ENCODE results near the gene LRRC43.

The LRRC43 gene

DNA sequence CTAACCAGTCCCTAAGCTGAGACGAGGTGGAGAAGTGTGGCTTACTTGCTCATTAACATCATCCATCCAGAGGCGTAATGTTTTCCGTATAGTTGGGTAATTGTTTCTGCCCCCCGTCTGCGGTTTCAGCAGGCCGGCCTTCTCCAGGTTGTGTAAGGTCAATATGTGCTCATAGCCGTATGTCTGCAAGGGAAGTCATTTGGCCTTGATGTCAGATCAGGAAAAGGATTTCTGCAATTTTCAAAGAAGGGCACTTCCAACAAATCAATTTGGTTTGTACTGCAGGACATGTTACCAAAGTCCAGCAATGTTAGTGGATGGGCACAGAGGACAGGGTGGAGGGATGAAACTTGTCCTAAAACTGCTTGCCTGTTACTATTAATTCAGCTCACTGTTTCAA lies 52.8 kb downstream of the LRRC43 start:
- DNase-seq (ENCODE audit: low read depth) = peak; percentile 90
- no peak for TF ChIP-seq POLR2A (IDR thresholded peaks at IDR 0.05; ENCODE audit: extremely low read depth, insufficient read length)
- no peak for TF ChIP-seq CTCF (IDR thresholded peaks at IDR 0.05; ENCODE audit: low read depth, low read length)

DNA sequence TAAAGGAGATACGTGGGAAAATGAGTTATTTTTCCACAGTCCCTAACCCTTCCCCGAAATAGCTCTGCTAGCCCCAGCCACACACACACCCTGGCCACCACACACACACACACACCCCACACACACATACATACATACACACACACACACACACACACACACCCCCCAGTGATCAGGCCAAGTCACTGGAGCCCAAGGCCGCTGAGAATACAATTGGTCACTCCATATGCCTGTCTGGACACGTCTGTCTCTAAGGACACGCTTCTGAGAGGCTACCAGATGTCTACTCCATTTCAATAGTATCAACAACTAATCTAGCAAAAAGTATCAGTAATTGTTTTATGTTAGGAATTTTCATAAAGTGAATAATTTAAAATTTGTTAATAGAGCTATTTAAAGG lies 55.9 kb downstream of the LRRC43 start:
- DNase-seq (ENCODE audit: low read depth) = no peak
- no peak overlapping the region for H3K4me3 ChIP-seq (ENCODE audit: low read depth, low read length)
- TF ChIP-seq CTCF (IDR thresholded peaks at IDR 0.05; ENCODE audit: low read depth, low read length) (no peak), MYC (IDR thresholded peaks at IDR 0.05; ENCODE audit: low read depth, low read length) (no peak), POLR2A (IDR thresholded peaks at IDR 0.05; ENCODE audit: extremely low read depth, insufficient read length) (no peak)
- TF ChIP-seq, protein P1, sequence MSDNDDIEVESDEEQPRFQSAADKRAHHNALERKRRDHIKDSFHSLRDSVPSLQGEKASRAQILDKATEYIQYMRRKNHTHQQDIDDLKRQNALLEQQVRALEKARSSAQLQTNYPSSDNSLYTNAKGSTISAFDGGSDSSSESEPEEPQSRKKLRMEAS (IDR thresholded peaks at IDR 0.05; ENCODE audit: low read depth, low read length) = no peak

More for the DNA sequence above, 52.8 kb downstream of the LRRC43 start:
- no peak overlapping the region for H3K4me3 ChIP-seq (ENCODE audit: low read depth, low read length)

DNA sequence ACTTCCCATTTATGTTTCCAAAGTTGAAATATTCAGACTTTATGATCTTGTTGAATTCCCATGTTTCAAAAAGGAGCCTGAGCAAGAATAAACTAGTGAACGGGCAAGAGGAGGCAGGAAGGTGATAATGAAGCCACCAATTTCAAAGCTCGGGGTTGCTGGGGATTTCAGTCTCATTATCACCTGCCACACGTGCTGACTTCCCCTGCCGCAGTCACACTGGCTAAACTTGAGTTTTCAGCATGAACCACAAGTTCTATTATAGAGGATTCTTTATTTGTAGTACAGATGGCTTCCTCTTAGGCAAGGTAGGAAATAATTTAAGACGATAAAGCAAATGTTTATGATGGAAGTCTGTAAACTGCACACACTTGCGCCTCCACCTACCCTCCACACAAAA lies 61.0 kb downstream of the LRRC43 start:
- DNase-seq (ENCODE audit: low read depth) = no peak
- H3K4me3 ChIP-seq (ENCODE audit: low read depth, low read length) = no peak overlapping the region
- TF ChIP-seq, protein P1 (IDR thresholded peaks at IDR 0.05; ENCODE audit: low read depth, low read length) = no peak
- TF ChIP-seq POLR2A (IDR thresholded peaks at IDR 0.05; ENCODE audit: extremely low read depth, insufficient read length) (no peak), CTCF (IDR thresholded peaks at IDR 0.05; ENCODE audit: low read depth, low read length) (no peak), MYC (IDR thresholded peaks at IDR 0.05; ENCODE audit: low read depth, low read length) (no peak)

GRCh38 chr12:122244565-122245371 lies 61.8 kb downstream of the LRRC43 start:
- no peak overlapping the region for H3K4me3 ChIP-seq (ENCODE audit: low read depth, low read length)
- no peak for TF ChIP-seq POLR2A (IDR thresholded peaks at IDR 0.05; ENCODE audit: extremely low read depth, insufficient read length)
- no peak for TF ChIP-seq MYC (IDR thresholded peaks at IDR 0.05; ENCODE audit: low read depth, low read length)
- TF ChIP-seq CTCF (IDR thresholded peaks at IDR 0.05; ENCODE audit: low read depth, low read length) = no peak
- DNase-seq (ENCODE audit: low read depth) = no peak

GRCh38 chr12:122245553-122245952 lies 62.6 kb downstream of the LRRC43 start:
- DNase-seq (ENCODE audit: low read depth) = no peak
- TF ChIP-seq POLR2A (IDR thresholded peaks at IDR 0.05; ENCODE audit: extremely low read depth, insufficient read length) (no peak), MYC (IDR thresholded peaks at IDR 0.05; ENCODE audit: low read depth, low read length) (no peak), CTCF (IDR thresholded peaks at IDR 0.05; ENCODE audit: low read depth, low read length) (no peak)
- TF ChIP-seq, protein P1 (IDR thresholded peaks at IDR 0.05; ENCODE audit: low read depth, low read length) = no peak
- H3K4me3 ChIP-seq (ENCODE audit: low read depth, low read length) = no peak overlapping the region

DNA sequence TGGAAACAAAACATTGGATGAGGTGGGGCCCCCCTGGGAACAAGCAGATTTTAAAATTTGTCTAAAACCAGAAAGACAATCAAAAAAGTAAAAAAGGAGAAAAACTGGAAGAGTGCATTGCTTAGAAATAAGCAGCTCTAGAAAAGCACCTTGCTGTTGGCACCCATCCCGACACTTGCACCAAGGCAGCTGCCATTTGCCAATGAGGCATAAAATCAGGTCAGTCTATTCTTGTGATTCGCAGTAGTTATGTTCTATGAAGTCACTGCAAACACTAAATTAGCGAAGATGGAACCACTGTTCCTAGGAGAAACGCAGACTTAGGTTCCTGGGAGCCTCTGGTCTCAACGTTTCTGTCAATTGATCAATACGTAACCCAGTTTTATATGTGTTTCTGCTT lies 67.1 kb downstream of the LRRC43 start:
- TF ChIP-seq MYC (IDR thresholded peaks at IDR 0.05; ENCODE audit: low read depth, low read length) (no peak), POLR2A (IDR thresholded peaks at IDR 0.05; ENCODE audit: extremely low read depth, insufficient read length) (no peak), CTCF (IDR thresholded peaks at IDR 0.05; ENCODE audit: low read depth, low read length) (no peak)
- TF ChIP-seq, protein P1 (IDR thresholded peaks at IDR 0.05; ENCODE audit: low read depth, low read length) = no peak
- DNase-seq (ENCODE audit: low read depth) = no peak
- H3K4me3 ChIP-seq (ENCODE audit: low read depth, low read length) = no peak overlapping the region
